Measurements from ENCODE around the gene RFX4.

GRCh38 chr12:106717673-106718072, 134.9 kb downstream of the RFX4 start:
- TF ChIP-seq, protein P1, sequence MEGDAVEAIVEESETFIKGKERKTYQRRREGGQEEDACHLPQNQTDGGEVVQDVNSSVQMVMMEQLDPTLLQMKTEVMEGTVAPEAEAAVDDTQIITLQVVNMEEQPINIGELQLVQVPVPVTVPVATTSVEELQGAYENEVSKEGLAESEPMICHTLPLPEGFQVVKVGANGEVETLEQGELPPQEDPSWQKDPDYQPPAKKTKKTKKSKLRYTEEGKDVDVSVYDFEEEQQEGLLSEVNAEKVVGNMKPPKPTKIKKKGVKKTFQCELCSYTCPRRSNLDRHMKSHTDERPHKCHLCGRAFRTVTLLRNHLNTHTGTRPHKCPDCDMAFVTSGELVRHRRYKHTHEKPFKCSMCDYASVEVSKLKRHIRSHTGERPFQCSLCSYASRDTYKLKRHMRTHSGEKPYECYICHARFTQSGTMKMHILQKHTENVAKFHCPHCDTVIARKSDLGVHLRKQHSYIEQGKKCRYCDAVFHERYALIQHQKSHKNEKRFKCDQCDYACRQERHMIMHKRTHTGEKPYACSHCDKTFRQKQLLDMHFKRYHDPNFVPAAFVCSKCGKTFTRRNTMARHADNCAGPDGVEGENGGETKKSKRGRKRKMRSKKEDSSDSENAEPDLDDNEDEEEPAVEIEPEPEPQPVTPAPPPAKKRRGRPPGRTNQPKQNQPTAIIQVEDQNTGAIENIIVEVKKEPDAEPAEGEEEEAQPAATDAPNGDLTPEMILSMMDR (IDR thresholded peaks at IDR 0.05): no peak
- TF ChIP-seq POLR2AphosphoS5 (IDR thresholded peaks at IDR 0.05): no peak
